BE2C (cell line): ENCODE results near the gene PODXL.

ENCODE experiments used
- DNase-seq: peaks from one replicate; pipeline ENCODE4 v3.0.0-alpha.2; 2020
- H3K27me3 ChIP-seq: fragments of 250-450 bp; sonication (Bioruptor Pico); 2 replicates; pipeline ENCODE4 v1.5.1; 2020; ENCODE audit warnings: mild to moderate bottlenecking
- H3K36me3 ChIP-seq: fragments of 250-450 bp; sonication (Bioruptor Pico); 2 replicates; pipeline ENCODE4 v1.5.1; 2020; ENCODE audit warnings: mild to moderate bottlenecking
- H3K4me1 ChIP-seq: fragments of 250-450 bp; sonication (Bioruptor Pico); 2 replicates; pipeline ENCODE4 v1.5.1; 2020
- H3K4me3 ChIP-seq: 2 replicates; pipeline ENCODE4 v1.5.1; 2011; ENCODE audit warnings: low read depth, low read length
- H3K9me3 ChIP-seq: fragments of 250-450 bp; sonication (Bioruptor Pico); 2 replicates; pipeline ENCODE4 v1.5.1; 2020
- TF ChIP-seq, protein P1 (sequence below): IDR thresholded peaks from 2 replicates; pipeline ENCODE4 v1.5.1; 2012; ENCODE audit warnings: mild to moderate bottlenecking, low read depth, low read length

Gene PODXL

DNA sequence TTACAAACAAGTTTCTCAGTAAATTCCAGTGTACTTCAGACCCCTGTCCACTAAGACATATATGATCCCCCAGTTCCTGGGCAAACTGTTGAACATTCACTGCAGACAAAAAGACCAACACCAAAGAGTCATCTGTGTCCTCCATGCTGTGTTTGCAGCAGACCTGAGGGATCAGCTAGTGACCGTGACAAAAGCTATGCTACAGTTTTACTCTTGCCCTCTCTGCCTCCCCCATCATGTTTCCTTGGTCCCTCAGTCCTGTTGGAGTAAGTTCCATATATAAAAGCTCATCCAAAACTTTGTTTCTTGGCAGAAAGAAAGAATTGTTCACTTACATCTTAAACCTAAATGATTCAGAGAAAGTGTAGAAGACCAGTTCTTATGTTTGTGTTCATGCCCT lies 56.1 kb downstream of the PODXL start:
- H3K36me3 ChIP-seq, result peaks cover 7% of the 10 kb centered on the region; the same call in 1 of the 2 replicates

DNA sequence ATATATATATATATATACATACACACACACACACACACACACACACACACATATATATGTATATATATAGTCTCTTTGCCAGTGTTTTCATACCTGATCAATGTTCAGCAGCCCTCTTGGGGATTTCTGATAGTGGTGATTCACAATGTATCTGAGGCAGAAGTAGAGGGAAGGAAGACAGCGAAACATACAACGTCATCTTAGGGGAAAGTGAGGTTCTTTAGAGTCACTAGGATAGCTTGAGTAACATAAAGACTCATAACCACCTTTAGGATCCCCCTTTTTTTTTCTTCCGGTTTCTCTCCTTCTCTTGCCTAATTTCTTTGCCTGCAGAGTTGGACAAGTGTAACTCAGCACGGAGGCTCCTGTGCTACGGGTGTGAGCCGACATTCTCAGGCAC lies 56.6 kb downstream of the PODXL start:
- Histone ChIP-seq H3K36me3 (peaks cover 7% of the 10 kb centered on the region; the same call in 1 of the 2 replicates), H3K27me3 (no peaks in the 10 kb centered on the region), H3K9me3 (no peaks in the 10 kb centered on the region), H3K4me3 (no peak overlapping the region), H3K4me1 (peaks cover 10% of the 10 kb centered on the region)
- no peak for DNase-seq
- TF ChIP-seq, protein P1, sequence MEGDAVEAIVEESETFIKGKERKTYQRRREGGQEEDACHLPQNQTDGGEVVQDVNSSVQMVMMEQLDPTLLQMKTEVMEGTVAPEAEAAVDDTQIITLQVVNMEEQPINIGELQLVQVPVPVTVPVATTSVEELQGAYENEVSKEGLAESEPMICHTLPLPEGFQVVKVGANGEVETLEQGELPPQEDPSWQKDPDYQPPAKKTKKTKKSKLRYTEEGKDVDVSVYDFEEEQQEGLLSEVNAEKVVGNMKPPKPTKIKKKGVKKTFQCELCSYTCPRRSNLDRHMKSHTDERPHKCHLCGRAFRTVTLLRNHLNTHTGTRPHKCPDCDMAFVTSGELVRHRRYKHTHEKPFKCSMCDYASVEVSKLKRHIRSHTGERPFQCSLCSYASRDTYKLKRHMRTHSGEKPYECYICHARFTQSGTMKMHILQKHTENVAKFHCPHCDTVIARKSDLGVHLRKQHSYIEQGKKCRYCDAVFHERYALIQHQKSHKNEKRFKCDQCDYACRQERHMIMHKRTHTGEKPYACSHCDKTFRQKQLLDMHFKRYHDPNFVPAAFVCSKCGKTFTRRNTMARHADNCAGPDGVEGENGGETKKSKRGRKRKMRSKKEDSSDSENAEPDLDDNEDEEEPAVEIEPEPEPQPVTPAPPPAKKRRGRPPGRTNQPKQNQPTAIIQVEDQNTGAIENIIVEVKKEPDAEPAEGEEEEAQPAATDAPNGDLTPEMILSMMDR, result no peak

More for the DNA sequence above, 56.1 kb downstream of the PODXL start:
- Histone ChIP-seq H3K9me3 (no peaks in the 10 kb centered on the region), H3K4me3 (no peak overlapping the region), H3K27me3 (no peaks in the 10 kb centered on the region), H3K4me1 (peaks cover 10% of the 10 kb centered on the region)
- no peak for DNase-seq
- TF ChIP-seq, protein P1, result no peak

DNA sequence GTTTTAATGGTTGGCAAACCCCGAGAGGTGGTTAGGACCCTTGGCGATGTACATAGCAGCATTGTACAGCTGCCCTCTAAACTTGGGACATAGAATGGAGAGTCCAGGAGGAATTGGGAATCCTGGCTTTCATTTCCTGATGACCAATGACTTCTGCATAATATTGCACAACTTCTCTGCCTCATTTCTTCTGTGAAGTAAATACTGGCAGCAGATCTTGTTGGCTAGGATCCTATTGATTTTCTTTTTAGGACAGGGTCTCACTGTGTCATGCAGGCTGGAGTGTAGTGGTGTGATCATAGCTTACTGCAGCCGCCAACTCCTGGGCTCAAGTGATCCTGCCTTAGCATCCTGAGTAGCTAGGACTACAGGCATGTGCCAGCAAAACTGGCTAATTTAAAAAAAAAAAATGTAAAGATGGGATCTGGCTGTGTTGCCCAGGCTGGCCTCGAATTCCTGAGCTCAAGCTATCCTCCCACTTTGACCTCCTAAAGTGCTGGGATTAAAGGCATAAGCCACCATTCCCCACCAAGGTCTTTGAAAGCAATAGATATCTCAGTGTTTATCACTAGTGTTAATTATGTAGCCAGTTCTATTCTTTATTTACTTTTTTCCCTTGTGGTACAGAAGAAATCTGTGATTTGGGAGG lies 58.1 kb downstream of the PODXL start:
- H3K36me3 ChIP-seq, result peaks cover 7% of the 10 kb centered on the region; the same call in 1 of the 2 replicates
- no peaks in the 10 kb centered on the region for H3K9me3 ChIP-seq
- TF ChIP-seq, protein P1, result no peak
- no peak for DNase-seq
- peaks cover 9% of the 10 kb centered on the region for H3K4me1 ChIP-seq
- no peaks in the 10 kb centered on the region for H3K27me3 ChIP-seq
- no peak overlapping the region for H3K4me3 ChIP-seq

DNA sequence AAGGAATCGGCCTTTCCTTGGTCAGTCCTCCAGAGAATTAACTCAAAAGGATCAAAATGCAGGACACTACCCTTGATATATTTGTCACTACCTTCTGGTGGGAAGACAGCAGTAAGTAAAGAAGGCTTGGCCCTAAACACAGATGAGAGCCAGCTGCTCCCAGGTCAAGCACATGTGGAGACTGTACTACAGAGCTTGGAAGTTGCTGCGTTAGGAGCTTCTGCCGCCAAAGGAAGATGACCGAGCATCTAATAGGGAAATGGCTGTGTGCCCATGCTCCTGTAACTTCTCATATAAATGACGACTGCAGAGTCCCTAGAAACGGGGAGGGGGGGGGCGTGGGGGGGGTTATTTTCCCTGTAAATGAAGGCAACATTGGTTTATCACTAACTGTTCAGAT lies 59.0 kb downstream of the PODXL start:
- peaks cover under 1% of the 10 kb centered on the region; the same call in 1 of the 2 replicates for H3K4me1 ChIP-seq
- H3K27me3 ChIP-seq, result no peaks in the 10 kb centered on the region
- H3K4me3 ChIP-seq, result no peak overlapping the region
- no peaks in the 10 kb centered on the region for H3K9me3 ChIP-seq
- no peak for DNase-seq
- peaks cover 7% of the 10 kb centered on the region; the same call in 1 of the 2 replicates for H3K36me3 ChIP-seq
- TF ChIP-seq, protein P1, result no peak

DNA sequence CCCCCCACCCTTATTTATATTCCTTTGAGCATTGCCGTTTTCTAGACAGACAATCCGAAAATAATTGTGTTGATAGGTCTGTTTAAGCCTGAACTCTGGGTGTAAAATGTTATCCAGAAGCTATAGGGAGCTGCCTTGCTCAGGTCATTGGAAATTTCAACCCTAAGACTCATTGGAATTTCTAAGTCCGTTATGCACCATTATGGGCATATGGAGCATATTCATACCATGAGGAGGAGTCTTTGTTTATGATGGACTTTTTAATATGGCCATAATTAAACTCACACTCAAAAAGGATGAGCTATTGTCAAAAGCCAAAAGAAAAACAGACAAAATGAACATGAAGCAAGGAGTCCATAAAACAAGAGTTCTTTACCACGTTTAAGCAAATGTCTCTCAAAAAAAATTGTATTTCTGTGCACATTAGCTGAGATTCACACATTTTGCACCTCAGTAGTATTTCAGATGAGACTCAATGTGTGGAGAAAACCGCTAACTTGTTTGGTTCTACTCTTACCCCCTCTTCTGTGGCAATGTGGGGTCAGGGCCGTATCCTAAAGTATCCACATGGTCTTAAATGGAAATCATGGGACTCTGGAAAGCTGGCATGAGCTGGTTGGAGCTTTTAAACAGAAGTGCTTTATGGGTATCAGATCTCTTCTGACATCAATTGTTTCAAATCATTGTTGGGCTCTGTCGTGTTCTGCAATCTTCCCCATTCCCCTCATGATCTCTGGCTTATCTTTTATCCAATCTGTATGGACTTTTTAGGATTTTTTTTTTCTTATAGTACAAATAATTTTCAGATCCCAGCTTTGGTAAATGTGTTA lies 60.5 kb downstream of the PODXL start:
- H3K36me3 ChIP-seq, result peaks cover 7% of the 10 kb centered on the region; the same call in 1 of the 2 replicates
- H3K27me3 ChIP-seq, result no peaks in the 10 kb centered on the region
- no peaks in the 10 kb centered on the region for H3K9me3 ChIP-seq
- H3K4me1 ChIP-seq, result no peaks in the 10 kb centered on the region; the same call in 1 of the 2 replicates
- no peak for DNase-seq
- TF ChIP-seq, protein P1, result no peak
- H3K4me3 ChIP-seq, result no peak overlapping the region

DNA sequence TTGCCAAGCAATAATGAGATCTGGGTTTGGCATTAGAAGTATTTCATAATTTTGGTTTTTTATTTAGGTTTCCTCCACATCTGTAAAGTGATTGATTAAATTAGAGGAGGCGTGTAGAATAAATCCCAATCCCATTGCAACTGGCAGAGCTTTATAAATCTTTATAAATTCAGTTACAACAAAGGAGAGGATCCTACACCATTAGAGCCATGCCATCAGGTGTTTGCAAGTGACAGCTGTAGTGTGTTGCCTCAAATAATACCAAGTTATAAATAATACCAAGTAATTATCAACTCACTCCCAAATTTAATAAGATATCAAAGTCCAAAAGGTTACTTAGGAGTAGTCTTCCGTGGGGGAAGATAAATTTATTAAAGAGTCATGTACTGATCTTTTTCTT lies 62.2 kb downstream of the PODXL start:
- Histone ChIP-seq H3K9me3 (no peaks in the 10 kb centered on the region), H3K36me3 (peaks cover 7% of the 10 kb centered on the region), H3K27me3 (no peaks in the 10 kb centered on the region), H3K4me3 (no peak overlapping the region), H3K4me1 (no peaks in the 10 kb centered on the region; the same call in 1 of the 2 replicates)
- DNase-seq, result no peak
- TF ChIP-seq, protein P1, result no peak
